Body of pancreas (tissue), 4 donors: ENCODE measurements around the gene SPATA31E1.

Experiments used
- POLR2A ChIP-seq, 3 donors: fragments of 450-650 bp; IDR thresholded peaks; one replicate each; pipeline ENCODE4 v1.6.1; 2016; ENCODE audit warnings: antibody characterized with exemption in 3 of 3, mild to moderate bottlenecking in 2 of 3
- TF ChIP-seq, protein P1 (sequence below), 7 experiments: fragments of 450-650 bp in 4 of 7; fragments of 200-600 bp in 3 of 7; sonication (generic) in 3 of 7; IDR thresholded peaks; one replicate each; pipeline ENCODE4 v1.5.1; 2016 to 2019; ENCODE audit warnings: antibody characterized with exemption in 7 of 7

- TF ChIP-seq POLR2A (IDR thresholded peaks at IDR 0.05), result no peak
- TF ChIP-seq, protein P1, sequence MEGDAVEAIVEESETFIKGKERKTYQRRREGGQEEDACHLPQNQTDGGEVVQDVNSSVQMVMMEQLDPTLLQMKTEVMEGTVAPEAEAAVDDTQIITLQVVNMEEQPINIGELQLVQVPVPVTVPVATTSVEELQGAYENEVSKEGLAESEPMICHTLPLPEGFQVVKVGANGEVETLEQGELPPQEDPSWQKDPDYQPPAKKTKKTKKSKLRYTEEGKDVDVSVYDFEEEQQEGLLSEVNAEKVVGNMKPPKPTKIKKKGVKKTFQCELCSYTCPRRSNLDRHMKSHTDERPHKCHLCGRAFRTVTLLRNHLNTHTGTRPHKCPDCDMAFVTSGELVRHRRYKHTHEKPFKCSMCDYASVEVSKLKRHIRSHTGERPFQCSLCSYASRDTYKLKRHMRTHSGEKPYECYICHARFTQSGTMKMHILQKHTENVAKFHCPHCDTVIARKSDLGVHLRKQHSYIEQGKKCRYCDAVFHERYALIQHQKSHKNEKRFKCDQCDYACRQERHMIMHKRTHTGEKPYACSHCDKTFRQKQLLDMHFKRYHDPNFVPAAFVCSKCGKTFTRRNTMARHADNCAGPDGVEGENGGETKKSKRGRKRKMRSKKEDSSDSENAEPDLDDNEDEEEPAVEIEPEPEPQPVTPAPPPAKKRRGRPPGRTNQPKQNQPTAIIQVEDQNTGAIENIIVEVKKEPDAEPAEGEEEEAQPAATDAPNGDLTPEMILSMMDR (IDR thresholded peaks at IDR 0.05), result no peak
Observed at GRCh38 chr9:87868635-87869034, 14.0 kb upstream of the SPATA31E1 start.
